Activated CD8-positive, alpha-beta memory T cell treated with anti-CD3 and anti-CD28 coated beads for 48 hours (primary cell): ENCODE results near the gene CYP8B1.

Source experiments
- DNase-seq, 3 experiments: peaks; one replicate each; pipeline ENCODE4 v3.0.0-alpha.2; 2020; ENCODE audit warnings: low read depth in 2 of 3, low spot score in 2 of 3

Gene CYP8B1, protein sequence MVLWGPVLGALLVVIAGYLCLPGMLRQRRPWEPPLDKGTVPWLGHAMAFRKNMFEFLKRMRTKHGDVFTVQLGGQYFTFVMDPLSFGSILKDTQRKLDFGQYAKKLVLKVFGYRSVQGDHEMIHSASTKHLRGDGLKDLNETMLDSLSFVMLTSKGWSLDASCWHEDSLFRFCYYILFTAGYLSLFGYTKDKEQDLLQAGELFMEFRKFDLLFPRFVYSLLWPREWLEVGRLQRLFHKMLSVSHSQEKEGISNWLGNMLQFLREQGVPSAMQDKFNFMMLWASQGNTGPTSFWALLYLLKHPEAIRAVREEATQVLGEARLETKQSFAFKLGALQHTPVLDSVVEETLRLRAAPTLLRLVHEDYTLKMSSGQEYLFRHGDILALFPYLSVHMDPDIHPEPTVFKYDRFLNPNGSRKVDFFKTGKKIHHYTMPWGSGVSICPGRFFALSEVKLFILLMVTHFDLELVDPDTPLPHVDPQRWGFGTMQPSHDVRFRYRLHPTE

DNA sequence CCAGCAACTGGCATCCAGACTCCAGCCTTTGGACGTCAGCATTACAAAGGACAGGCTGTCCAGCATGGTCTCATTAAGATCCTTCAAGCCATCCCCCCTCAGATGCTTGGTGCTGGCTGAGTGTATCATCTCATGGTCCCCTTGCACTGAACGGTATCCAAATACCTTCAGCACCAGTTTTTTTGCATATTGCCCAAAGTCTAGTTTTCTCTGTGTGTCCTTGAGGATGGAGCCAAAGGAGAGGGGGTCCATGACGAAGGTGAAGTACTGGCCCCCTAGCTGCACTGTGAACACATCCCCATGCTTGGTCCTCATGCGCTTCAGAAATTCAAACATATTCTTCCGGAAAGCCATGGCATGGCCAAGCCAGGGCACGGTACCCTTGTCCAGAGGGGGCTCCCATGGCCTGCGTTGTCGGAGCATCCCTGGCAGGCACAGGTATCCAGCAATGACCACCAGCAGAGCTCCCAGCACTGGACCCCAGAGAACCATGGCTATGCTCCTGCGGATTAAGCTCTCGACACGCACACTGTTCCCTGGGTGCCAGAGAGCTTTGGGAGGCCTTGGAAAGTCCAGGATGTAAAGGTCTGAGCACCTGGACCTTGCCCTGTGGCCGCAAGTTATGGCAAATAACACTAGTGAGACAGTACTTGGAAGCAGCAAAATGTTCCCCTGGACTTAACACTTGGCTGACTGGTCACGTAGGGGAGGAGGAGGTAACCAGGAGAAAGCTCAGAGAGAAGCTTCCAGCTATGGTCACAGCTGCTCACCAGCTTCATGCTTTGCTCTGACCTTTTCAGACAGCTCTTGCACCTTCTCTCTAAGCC is at the start of gene CYP8B1:
Gene CYP8B1 (minus strand): TSS at position 555 of the 827 bp plus-strand sequence. CDS start 63 bp downstream, at position 492.
- DNase-seq: no peak

DNA sequence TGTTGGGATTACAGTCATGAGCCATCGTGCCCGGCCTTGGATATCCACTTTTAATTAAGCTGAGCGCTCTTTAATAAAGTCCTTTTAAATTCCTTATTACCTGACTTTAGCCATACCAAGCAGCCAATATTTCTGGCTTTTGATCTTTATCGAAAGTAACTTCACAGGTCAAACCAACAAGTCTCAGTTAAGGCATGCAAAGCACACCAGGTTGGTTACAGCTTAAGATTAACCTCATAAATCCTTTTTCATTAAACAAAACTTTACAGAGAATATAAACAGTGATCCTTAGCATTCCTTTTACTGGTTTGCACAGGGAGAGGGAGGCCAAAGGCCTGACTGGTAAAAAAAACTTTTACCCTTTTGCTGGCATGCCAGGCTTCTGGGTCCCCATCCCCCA is 47.9 kb upstream of the CYP8B1 start:
- DNase-seq: no peak

DNA sequence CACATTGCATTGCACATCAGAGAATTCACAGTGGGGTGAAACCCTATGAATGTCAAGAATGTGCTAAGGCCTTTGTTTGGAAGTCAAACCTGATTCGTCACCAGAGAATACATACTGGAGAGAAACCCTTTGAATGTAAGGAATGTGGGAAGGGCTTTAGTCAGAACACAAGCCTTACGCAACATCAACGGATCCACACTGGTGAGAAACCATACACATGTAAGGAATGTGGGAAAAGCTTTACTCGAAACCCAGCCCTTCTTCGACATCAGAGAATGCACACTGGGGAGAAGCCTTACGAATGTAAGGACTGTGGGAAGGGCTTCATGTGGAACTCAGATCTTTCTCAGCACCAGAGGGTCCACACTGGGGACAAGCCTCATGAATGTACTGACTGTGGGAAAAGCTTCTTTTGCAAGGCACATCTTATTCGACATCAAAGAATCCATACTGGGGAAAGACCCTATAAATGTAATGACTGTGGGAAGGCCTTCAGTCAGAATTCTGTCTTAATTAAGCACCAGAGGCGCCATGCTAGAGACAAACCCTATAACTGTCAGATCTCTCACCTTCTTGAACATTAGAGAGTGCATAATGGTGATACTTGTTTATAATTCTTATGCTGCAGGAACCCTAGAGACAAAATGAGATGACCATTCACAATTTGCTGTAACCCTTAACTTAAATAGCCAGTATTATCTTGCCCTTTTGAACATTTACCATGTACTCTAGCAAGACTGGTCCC is 39.3 kb upstream of the CYP8B1 start:
- no peak for DNase-seq

DNA sequence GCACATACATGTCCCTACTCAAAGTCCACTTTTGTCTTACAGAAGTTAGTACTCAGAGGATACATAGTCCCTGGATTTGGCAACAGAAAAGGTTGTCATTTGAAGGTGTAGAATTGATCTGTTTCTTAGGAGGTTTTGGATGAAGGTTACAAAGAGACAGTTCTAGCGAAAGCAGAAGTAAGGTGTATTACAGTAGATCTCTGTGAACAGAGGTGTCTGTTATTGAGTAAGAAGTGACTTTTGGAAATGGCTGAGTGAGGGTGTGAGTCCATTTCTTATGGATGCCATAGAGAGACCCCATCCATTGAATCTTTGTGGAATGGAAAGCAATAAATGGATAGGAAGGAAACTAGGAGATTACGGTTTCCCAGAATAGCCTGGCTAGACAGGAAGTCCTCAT is 35.9 kb upstream of the CYP8B1 start:
- DNase-seq: no peak

DNA sequence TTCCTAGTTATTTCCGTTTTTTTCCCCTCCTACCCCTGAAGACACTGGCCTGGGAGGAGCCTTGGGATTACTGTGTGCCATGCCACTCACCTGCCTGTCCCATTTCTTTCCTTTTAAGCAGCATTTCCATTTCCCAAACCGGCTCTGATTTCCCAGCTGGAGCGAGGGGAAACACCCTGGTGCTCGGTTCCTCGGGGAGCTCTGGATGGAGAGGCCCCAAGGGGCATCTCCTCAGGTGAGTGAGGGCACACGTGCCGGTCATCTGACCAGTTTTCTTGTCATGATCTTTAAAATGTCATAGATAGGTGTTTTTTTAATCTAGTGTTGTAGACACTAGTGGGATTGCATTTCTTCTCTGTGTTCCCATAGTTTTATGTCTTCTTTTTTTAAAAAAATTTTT is 33.0 kb upstream of the CYP8B1 start:
- DNase-seq: no peak

DNA sequence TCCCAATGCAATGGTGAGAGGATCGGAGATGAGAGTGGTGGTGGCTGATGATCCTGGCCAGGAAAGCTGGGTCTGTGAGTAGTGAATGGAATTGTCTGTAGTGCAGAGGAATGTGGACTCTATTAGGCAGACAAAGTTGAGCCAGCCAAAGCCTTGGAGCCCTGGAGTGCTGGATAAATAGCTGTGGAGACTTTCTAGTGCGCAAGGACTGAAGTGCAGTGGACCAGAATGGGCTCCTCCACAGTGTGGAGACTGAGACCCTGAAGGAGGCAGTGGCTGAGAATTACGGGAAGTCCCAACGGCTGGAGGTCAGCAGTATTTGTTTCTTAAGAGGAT is 31.1 kb upstream of the CYP8B1 start:
- no peak for DNase-seq

DNA sequence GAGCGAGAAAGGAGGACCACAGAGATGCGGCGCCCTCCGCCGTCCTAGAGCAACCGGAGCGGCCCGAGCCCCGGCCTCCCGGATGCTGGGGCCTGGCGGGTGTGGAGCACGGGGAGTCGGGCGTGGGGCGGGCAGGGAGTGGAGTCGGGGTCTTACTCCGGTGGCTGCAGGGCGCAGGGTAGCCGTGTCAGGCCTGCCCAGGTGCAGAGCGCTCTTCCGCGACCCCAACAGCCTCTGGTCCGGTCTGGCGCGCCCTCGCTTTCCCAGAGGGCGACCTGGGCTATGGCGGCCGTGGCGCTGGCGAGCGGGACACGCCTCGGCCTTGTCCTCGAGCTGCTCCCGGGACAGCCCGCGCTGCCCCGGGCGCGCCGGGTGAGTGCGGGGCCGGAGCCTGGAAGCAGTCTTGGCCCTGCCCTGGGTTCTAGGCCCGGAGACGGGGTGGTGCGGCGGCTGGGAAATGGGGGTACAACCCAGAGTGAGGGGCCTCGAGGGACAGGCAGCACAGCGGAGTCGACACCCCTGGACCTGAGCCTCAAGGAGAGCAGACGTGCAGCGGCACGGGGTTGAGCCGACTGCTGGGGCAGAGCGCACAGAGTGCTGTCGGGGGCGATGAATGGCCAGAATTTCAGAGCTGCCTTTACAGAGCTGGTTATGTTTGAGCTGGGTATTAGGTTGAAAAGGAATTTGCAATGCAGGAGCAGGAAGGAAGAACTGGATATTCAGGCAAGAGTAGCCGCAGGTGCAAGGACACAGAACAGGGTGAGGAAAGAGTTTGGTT is 30.6 kb upstream of the CYP8B1 start, which contains the start of gene ZNF662:
Gene ZNF662 (plus strand): TSS at position 73 of the 778 bp plus-strand sequence. CDS start 1,973 bp downstream, outside the sequence.
- peak in 2 of 3 experiments; percentile 11 to 18 for DNase-seq

DNA sequence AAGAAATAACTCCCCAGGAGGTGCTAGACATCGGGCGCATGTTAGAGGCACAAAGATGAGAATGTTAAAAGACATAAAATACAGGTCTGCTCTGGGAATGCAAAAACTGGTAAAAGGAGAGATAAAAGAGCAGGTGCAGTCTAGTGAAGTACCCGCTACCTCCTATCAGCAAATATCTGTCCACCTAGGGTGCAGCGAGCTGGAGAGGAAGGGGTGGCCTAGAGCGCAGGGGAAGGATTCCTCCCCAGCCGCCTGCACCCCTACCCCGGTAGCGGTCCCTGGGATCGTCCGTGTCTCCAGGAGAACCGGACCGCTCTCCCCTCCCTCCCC is 30.0 kb upstream of the CYP8B1 start:
- DNase-seq: no peak

DNA sequence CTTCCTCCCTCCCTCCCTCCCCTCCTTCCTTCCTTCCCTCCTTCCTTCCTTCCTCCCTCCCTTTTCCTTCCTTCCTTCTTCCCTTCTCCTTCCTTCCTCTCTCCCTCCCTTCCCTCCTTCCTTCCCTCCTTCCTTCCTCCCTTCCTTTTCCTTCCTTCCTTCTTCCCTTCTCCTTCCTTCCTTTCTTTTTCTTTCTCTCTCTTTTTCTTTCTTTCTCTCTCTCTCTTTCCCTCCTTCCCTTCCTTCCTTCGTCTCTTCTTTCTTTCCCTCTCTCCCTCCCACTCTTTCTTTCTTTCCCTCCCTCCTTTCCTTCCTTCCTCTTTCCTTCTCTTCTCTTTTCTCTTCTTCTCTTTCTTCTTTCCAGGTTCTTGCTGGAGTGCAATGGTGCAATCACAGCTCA is 28.4 kb upstream of the CYP8B1 start:
- DNase-seq: no peak

DNA sequence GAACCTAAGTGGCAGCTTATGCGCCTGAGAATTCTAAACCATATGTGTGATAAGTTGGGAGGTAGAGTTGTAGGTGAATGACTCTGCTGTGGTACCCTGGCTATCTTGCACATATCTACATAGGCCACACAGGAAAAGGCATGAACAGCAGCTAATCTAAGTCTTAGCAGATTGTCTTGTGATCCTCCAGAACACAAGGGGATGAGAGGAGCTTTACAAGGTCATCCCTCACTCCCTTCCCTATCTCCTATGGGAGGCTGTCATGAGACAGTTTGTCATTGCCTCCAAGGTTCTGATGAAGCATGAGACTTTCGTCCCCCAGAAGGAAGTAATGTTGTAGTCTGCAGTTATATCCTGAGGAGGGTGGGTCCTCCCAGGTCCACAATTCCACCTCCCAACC is 26.6 kb upstream of the CYP8B1 start:
- no peak for DNase-seq

DNA sequence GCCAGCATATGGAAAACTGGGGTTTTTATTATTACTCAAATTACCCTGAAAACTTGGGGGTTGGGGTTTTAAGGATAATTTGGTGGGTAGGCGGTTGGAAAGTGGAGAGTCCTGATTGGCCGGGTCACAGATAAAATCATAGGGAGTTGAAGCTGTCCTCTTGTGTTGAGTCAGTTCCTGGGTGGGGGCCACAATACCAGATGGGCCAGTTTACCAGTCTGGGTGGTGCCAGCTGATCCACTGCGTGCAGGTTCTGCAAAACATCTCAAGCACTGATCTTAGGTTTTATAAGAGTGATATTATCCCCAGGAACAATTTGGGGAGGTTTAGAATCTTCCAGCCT is 25.4 kb upstream of the CYP8B1 start:
- no peak for DNase-seq

DNA sequence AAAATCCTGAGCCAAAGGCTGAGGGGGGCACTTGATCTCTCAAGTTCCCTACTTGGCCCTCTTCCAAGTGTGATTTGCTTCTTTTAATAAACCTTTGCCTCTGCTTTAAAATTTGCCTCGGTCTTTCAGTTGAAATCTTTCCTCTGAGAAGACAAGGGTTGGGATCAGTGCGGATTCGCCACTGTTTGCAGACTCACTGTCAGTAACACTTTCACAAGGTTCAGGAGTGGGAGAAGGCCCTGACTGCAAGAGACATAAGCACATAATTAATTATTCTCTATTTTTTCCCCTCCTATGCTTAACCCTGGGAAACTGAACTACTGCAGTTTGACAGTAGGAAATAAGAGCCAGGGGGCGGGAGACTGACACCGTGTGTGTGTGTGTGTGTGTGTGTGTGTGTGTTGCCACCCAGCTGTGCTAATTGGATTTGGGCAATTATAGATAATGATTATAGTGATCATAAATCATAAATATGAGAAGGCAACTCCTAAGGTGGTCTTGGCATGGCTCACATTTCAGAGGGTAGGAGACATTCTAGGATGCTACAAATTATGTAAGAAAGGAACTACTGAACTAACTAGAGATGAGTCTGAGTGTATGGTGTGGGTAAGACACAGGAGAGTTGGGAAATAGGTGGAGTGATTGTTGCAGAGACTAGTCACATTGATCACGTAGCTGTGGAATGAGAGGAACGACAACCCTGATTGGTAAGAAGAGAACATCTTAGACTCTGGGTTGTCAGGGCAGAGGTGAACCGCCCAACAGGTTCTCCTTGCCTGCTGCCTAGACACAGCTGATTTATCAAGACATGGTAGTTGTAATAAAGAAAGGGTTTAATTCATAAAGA is 24.8 kb upstream of the CYP8B1 start:
- DNase-seq: no peak

DNA sequence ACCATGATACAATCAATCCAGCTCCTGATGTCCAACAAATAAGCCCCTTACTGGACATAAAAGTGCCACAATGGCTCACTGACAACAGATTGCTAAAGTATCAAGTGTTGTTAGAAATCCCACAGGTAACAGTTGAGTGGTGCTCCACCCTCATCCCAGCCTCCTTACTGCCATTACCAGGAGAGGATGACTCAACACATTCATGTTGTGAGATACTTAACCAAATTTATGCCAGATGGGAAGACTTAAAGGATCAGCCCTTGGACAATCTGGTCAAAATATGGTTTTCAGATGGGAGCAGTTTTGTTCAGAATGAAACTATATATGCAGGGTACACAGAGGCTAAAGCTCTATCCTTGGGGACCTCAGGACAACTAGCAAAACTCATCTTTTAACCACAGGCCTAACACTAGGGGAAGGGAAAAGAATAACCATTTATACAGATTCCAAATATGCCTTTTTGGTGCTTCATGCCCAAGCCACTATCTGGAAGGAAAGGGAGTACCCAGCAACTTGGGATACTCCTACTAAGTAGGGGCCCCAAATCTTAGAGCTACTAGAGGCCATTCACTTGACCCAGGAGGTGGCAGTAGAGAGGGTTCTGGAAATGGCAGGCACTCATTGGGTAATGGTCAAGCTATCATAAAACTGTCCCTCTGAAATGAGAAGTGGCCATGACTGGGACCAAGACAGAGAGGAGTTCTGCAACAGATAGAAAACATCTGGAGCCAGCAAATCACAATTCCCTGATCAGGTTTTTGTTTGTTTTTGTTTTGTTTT is 23.4 kb upstream of the CYP8B1 start:
- DNase-seq: no peak

DNA sequence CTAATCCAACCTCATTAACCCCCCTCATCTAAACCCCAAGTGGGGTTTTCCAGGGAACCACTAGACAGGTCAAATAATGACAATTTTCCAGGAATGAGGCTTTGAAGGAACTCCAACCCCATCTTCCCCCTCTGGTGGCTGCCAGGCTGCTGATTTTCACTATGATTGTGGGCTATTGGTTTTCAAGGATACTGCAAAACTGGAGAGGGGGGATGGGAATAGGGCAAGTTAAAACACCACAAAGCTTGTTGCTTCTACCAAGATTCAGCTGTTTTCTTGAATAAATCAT is 19.8 kb upstream of the CYP8B1 start:
- no peak for DNase-seq

DNA sequence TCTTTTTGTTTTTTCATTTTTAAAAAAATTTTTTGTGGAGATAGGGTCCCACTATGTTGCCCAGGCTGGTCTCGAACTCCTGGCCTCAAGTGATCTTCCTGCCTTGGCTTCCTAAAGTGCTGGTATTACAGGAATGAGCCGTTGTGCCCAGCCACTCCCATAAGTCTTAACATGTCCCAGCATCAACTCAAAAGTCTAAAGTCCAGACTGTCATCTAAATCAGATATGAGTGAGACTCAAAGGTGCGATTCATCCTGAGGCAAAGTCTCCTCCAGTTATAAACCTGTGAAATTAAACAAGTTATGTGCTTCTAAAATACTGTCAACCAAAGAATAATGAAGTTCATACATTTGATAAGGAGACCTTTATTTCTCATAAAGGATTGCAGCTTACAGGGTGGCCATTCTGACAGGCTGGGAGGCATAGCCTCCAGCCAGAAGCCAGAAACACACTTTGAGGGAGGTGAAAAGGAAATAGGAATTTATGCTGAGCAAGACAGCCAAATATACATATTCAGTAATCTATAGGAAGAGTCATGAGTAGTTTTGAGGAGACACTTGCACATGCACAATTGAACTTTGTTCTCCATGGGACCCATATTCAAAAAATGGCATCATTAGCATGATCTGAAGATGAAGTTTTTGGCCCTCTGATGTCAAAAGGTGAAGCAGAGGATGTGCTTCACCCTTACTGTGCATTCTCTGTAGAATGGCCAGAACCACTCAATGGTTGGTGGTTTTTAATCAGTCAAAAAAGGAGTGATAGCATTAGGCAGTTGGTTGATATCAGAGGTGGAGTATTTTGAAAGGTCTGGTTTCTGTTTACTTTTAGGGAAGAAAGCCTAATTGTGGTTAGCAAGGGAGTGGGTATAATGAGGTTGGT is 19.3 kb upstream of the CYP8B1 start:
- DNase-seq: no peak

DNA sequence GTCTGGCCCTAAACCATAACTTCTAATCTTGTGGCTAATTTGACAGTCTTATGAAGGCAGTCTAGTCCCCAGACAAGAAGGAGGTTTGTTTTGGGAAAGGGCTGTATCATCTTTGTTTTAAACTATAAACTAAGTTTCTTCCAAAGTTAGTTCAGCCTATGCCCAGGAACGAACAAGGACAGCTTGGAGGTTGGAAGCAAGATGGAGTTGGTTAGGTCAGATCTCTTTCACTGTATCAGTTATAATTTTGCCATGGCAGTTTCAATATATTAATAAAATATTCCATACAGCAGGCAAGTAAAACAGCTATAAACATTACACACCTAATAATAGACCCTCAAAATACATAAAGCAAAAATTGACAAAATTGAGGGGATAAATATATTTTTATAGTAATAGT is 17.1 kb upstream of the CYP8B1 start:
- no peak for DNase-seq

DNA sequence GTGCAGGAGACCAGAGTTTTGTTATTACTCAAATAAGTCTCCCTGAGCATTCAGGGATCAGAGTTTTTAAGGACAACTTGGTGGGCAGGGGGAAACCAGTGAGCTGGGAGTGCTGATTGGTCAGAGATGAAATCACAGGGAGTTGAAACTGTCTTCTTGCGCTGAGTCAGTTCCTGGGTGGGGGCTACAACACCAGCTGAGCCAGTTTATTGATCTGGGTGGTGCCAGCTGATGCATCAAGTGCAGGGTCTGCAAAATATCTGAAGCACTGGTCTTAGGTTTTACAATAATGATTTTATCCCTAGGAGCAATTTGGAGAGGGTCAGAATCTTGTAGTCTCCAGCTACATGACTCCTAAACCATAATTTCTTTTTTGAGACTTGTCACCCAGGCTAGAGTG is 16.5 kb upstream of the CYP8B1 start:
- no peak for DNase-seq

DNA sequence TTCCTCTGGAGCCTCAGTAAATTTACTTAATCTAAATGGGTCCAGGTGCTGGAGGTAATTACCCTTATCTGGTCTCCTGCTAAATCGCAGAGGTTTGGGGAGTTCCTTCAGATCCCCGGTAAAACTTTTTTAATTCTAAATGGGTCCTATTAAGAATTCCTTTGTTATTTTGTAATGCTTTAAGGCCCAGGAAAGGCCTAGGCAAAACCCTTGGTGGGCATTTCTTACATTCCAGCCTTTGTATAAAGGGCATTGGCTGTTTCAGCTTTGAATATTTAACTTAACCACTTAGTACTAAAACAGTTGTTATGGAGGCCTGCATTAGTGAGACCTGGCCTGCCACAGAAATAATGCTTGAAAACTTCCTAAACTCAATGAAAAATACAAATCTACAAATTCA is 15.4 kb upstream of the CYP8B1 start:
- DNase-seq: no peak

DNA sequence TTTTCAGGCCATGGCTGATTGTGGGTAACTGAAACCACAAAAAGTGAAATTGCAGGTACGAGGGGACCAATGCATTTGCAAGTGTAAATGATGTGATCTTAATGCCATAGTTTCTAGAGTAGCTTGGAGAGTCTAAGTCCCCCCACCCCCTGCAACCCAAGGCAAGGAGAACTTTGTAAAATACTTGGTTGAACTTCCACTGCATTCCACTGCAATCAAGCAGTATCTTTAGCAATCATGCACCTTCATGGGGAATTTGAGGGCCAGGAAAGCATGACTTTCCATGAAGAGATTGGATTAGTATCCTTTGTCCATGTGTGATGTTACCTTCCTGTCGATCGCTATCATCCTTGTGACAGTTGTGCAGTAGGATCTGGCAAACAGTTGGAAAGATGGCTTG is 11.4 kb upstream of the CYP8B1 start:
- DNase-seq: no peak
